ENCODE measurements around the gene TSPAN32. TPM values are rescaled to one million over a fixed set of nuclear protein-coding genes. Genes with fewer than 3 reads are reported as not detected.

Gene TSPAN32
- total and polyA plus RNA-seq, 2 donors (not counting 3 experiments of a cell fraction or from before 2014, with no cell fraction given), result not detected

- DNase-seq (ENCODE audit: low read depth, low spot score), result no peak
- FAIRE-seq, result no peak
- CTCF ChIA-PET, result no interaction called here
- H3K79me2 ChIP-seq (ENCODE audit: control insufficient read depth, insufficient read depth, low read length), result no peaks in the 10 kb centered on the region
- no peaks in the 10 kb centered on the region for H3K36me3 ChIP-seq (ENCODE audit: control insufficient read depth in 2 of 2, extremely low read depth in 1 of 2, insufficient read depth in 2 of 2, low read length in 2 of 2)
- no peaks in the 10 kb centered on the region for H4K20me1 ChIP-seq (replicated peaks; ENCODE audit: control insufficient read depth, extremely low read depth, insufficient read depth, low read length)
- POLR2A ChIA-PET, result no interaction called here
- no peaks in the 10 kb centered on the region for H3K27me3 ChIP-seq (ENCODE audit: control insufficient read depth in 2 of 2, insufficient read depth in 2 of 2, low read length in 2 of 2)
- no peak overlapping the region for H3K27ac ChIP-seq (ENCODE audit: insufficient read depth, low read depth, low read length)
- no peaks in the 10 kb centered on the region for H3K9me1 ChIP-seq (replicated peaks; ENCODE audit: control insufficient read depth, extremely low read depth, insufficient read depth, low read length)
- no peak overlapping the region for H3K4me3 ChIP-seq (replicated peaks in 1 of 3; ENCODE audit: insufficient read depth in 1 of 3, low read depth in 1 of 3, low read length in 3 of 3)
- no peak overlapping the region for H2AFZ ChIP-seq (ENCODE audit: low read depth, low read length)
- dilution Hi-C loops (cut with MboI; ENCODE audit: extremely low pct_ligation_motif_present, low sequenced_read_pairs), result no loop called here
- BruUV-seq (replicated peaks), result no TSS peak
- TF ChIP-seq MYC (IDR thresholded peaks at IDR 0.05; ENCODE audit: low read depth, low read length) (no peak), CTCF (IDR thresholded peaks at IDR 0.05; ENCODE audit: extremely low read depth in 1 of 2, insufficient read depth in 1 of 2, low read depth in 1 of 2, low read length in 2 of 2) (no peak), MAX (IDR thresholded peaks at IDR 0.05; ENCODE audit: insufficient read depth, insufficient read length) (no peak), POLR2AphosphoS5 (IDR thresholded peaks at IDR 0.05; ENCODE audit: insufficient read depth, low read depth, low read length) (no peak), POLR2A (IDR thresholded peaks at IDR 0.05; ENCODE audit: low read depth, low read length) (no peak), JUN (IDR thresholded peaks at IDR 0.05; ENCODE audit: borderline replicate concordance, insufficient read depth, insufficient read length, low read depth) (no peak), FOS (IDR thresholded peaks at IDR 0.05; ENCODE audit: borderline replicate concordance, insufficient read depth, low read length) (no peak), GATA2 (IDR thresholded peaks at IDR 0.05; ENCODE audit: insufficient read depth, insufficient read length, low read depth, low read length) (no peak), EZH2 (IDR thresholded peaks at IDR 0.05; ENCODE audit: borderline replicate concordance, low read depth, low read length, severe bottlenecking) (no peak)
- H3K4me2 ChIP-seq (ENCODE audit: insufficient read depth, low read length), result no peak overlapping the region
- H3K4me1 ChIP-seq (ENCODE audit: control insufficient read depth, extremely low read depth, insufficient read depth, low read length), result no peaks in the 10 kb centered on the region
- H3K9me3 ChIP-seq (replicated peaks; ENCODE audit: control insufficient read depth, insufficient read depth, low read length), result no peaks in the 10 kb centered on the region
- no peak overlapping the region for H3K9ac ChIP-seq (replicated peaks; ENCODE audit: extremely low read depth, insufficient read depth, low read length)
- intact Hi-C loops (cut with micrococcal nuclease), result no loop called here
These were observed 42.4 kb upstream of the TSPAN32 start for GRCh38 chr11:2259466-2259830.

All from endothelial cell of umbilical vein (primary cell).